SIG-M5 treated with dmso at 0.1 percent for 504 hours (cell line): Measurements from ENCODE around the gene NCKAP5.
A peak's percentile ranks its signal among the peaks of the same experiment; 100 is the strongest.

ENCODE experiments used
- DNase-seq: peaks from one replicate; lab custom pipeline; 2025; ENCODE audit not compliant: unreplicated experiment; lab: John Stamatoyannopoulos, UW

NCKAP5 gene

GRCh38 chr2:133345638-133346037, 222.6 kb downstream of the NCKAP5 start:
- no peak for DNase-seq

- DNase-seq, result no peak
These were observed 223.4 kb downstream of the NCKAP5 start for GRCh38 chr2:133344849-133345248.

GRCh38 chr2:133343018-133343352, 225.3 kb downstream of the NCKAP5 start:
- no peak for DNase-seq

GRCh38 chr2:133342286-133343017, 225.8 kb downstream of the NCKAP5 start:
- no peak for DNase-seq

GRCh38 chr2:133341575-133341974, 226.7 kb downstream of the NCKAP5 start:
- no peak for DNase-seq

GRCh38 chr2:133338224-133338623, 230.0 kb downstream of the NCKAP5 start:
- no peak for DNase-seq

- no peak for DNase-seq
These were observed 233.3 kb downstream of the NCKAP5 start for GRCh38 chr2:133334923-133335322.

GRCh38 chr2:133333181-133333580, 235.1 kb downstream of the NCKAP5 start:
- no peak for DNase-seq

- DNase-seq, result peak; percentile 42
These were observed 236.8 kb downstream of the NCKAP5 start for GRCh38 chr2:133331436-133331835.

- no peak for DNase-seq
These were observed 241.4 kb downstream of the NCKAP5 start for GRCh38 chr2:133326652-133327397.

- DNase-seq, result no peak
These were observed 244.1 kb downstream of the NCKAP5 start for GRCh38 chr2:133324150-133324561.

GRCh38 chr2:133322909-133323308, 245.4 kb downstream of the NCKAP5 start:
- no peak for DNase-seq

- DNase-seq, result no peak
These were observed 251.1 kb downstream of the NCKAP5 start for GRCh38 chr2:133317178-133317577.

GRCh38 chr2:133316557-133316956, 251.7 kb downstream of the NCKAP5 start:
- DNase-seq, result no peak

- no peak for DNase-seq
These were observed 253.0 kb downstream of the NCKAP5 start for GRCh38 chr2:133315280-133315679.

GRCh38 chr2:133314795-133315194, 253.5 kb downstream of the NCKAP5 start:
- DNase-seq, result no peak

GRCh38 chr2:133312038-133312729, 256.1 kb downstream of the NCKAP5 start:
- DNase-seq, result no peak

- no peak for DNase-seq
These were observed 262.0 kb downstream of the NCKAP5 start for GRCh38 chr2:133306236-133306635.

- no peak for DNase-seq
These were observed 263.9 kb downstream of the NCKAP5 start for GRCh38 chr2:133304344-133304743.

GRCh38 chr2:133303150-133303549, 265.1 kb downstream of the NCKAP5 start:
- DNase-seq, result no peak

- DNase-seq, result no peak
These were observed 271.9 kb downstream of the NCKAP5 start for GRCh38 chr2:133296401-133296800.
